ENCODE measurements around the gene CRISPLD2. TPM values are rescaled to one million over a fixed set of nuclear protein-coding genes. Genes with fewer than 3 reads are reported as not detected.
"Not testable (repeated sequence)": the region's sequence is repeated elsewhere in the genome, so short reads cannot be mapped to it uniquely, and the experiment has no call there.

The CRISPLD2 gene
- total RNA-seq, 4 donors from 2014 or later, result 6.0 to 166 (median 24.2) TPM

- intact Hi-C loops (cut with DNase I), result no loop called here
- Histone ChIP-seq H3K36me3 (peaks cover 0 to 87% (median 0%) of the 10 kb centered on the region in 3 donors), H3K4me3 (no peak overlapping the region), H3K9me3 (no peaks in the 10 kb centered on the region), H3K27ac (no peak overlapping the region), H3K27me3 (no peaks in the 10 kb centered on the region), H3K4me1 (peaks cover 0 to 6% (median 0%) of the 10 kb centered on the region in 3 donors)
- no peak for DNase-seq
- WGBS, 2 donors, result 77 to 85% methylated on average over 11 to 14 of the region's 18 CpGs
- TF ChIP-seq CTCF (IDR thresholded peaks at IDR 0.05) (no peak), POLR2A (IDR thresholded peaks at IDR 0.05) (no peak)
These were observed 31.7 kb downstream of the CRISPLD2 start for GRCh38 chr16:84851192-84852127.

- Histone ChIP-seq H3K27me3 (no peaks in the 10 kb centered on the region), H3K27ac (no peak overlapping the region), H3K4me3 (no peak overlapping the region), H3K36me3 (peaks cover 0 to 87% (median 0%) of the 10 kb centered on the region in 3 donors), H3K4me1 (peaks cover 0 to 6% (median 0%) of the 10 kb centered on the region in 3 donors), H3K9me3 (peaks cover 0 to under 1% (median 0%) of the 10 kb centered on the region in 3 donors)
- WGBS, 2 donors, result 50 to 58% methylated on average over 2 to 11 of the region's 16 CpGs
- intact Hi-C loops (cut with DNase I), result no loop called here
- no peak for DNase-seq
- no peak for TF ChIP-seq CTCF (IDR thresholded peaks at IDR 0.05)
- no peak for TF ChIP-seq POLR2A (IDR thresholded peaks at IDR 0.05)
These were observed 33.7 kb downstream of the CRISPLD2 start for GRCh38 chr16:84853534-84853933.

GRCh38 chr16:84854759-84855158, 35.0 kb downstream of the CRISPLD2 start:
- Histone ChIP-seq H3K4me1 (peaks cover 0 to 6% (median 0%) of the 10 kb centered on the region in 3 donors), H3K27ac (no peak overlapping the region), H3K36me3 (peaks cover 0 to 97% (median 0%) of the 10 kb centered on the region in 3 donors), H3K27me3 (no peaks in the 10 kb centered on the region), H3K9me3 (peaks cover 0 to 12% (median 0%) of the 10 kb centered on the region in 3 donors), H3K4me3 (no peak overlapping the region)
- no peak for DNase-seq
- 47 to 79% methylated on average over 2 to 4 of the region's 11 CpGs for WGBS, 2 donors
- intact Hi-C loops (cut with DNase I), result no loop called here
- TF ChIP-seq CTCF (IDR thresholded peaks at IDR 0.05), result no peak
- no peak for TF ChIP-seq POLR2A (IDR thresholded peaks at IDR 0.05)

GRCh38 chr16:84855435-84856202, 35.8 kb downstream of the CRISPLD2 start:
- DNase-seq; H3K4me3 ChIP-seq; intact Hi-C loops (cut with DNase I); H3K27me3 ChIP-seq; H3K27ac ChIP-seq; H3K4me1 ChIP-seq: not testable (repeated sequence)
- H3K9me3 ChIP-seq, result peaks cover 0 to 20% (median 4%) of the 10 kb centered on the region in 3 donors
- 56 to 71% methylated on average over 4 of the region's 4 CpGs for WGBS, 2 donors
- peaks cover 0 to 97% (median 0%) of the 10 kb centered on the region in 3 donors for H3K36me3 ChIP-seq

- DNase-seq; H3K4me1 ChIP-seq; intact Hi-C loops (cut with DNase I); H3K4me3 ChIP-seq; H3K27ac ChIP-seq; H3K27me3 ChIP-seq: not testable (repeated sequence)
- H3K9me3 ChIP-seq, result peaks cover 0 to 20% (median 4%) of the 10 kb centered on the region in 3 donors
- peaks cover 0 to 96% (median 0%) of the 10 kb centered on the region in 3 donors for H3K36me3 ChIP-seq
- 92 to 94% methylated on average over 2 to 3 of the region's 3 CpGs for WGBS, 2 donors
These were observed 36.4 kb downstream of the CRISPLD2 start for GRCh38 chr16:84856203-84856581.

GRCh38 chr16:84856811-84857210, 37.0 kb downstream of the CRISPLD2 start:
- H3K27ac ChIP-seq; H3K4me1 ChIP-seq; intact Hi-C loops (cut with DNase I); H3K27me3 ChIP-seq; H3K4me3 ChIP-seq; DNase-seq: not testable (repeated sequence)
- Histone ChIP-seq H3K9me3 (peaks cover 0 to 20% (median 4%) of the 10 kb centered on the region in 3 donors), H3K36me3 (peaks cover 0 to 97% (median 0%) of the 10 kb centered on the region in 3 donors)
- 88 to 92% methylated on average over 4 of the region's 5 CpGs for whole genome bisulfite sequencing, 2 donors
